AG08395 (cell line): Measurements from ENCODE around the gene GALNT12.
A peak's percentile ranks its signal among the peaks of the same experiment; 100 is the strongest.

Experiments
- DNase-seq: peaks from one replicate; pipeline ENCODE4 v3.0.0; 2012; ENCODE audit warnings: mixed read lengths, low spot score

The GALNT12 gene

DNA sequence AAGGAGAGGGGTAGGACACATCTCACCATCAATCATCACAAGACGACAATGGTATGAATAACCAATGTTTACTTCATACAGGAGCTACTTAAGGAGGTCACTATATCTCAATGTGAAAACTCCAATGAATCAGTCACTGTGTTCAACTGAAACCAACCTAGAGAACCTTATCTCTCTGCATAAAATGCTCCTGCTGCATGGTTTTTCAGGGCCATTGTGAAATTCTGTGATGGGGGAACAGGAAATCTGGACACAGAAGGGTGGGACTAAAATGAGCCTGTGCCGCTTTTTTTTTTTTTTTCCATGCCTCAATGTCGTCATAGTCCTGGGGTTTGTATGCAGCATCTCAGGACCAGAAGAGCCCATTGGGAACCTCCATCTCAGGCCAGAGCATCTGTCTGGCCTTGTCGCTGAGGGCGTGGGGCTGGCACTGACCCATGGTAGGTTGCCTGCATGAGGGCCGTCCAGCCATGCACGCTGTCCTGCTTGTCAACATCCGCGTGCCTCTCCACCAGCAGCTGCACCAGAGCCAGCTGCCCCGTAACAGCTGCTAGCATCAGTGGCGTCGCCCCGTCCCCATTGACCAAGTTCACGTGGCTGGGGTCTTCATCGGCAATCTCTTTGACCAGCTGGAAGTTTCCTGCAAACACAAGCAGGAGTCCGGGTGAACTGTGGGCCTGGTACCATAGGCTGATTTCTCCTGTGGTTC, 23.8 kb upstream of the GALNT12 start:
- no peak for DNase-seq

DNA sequence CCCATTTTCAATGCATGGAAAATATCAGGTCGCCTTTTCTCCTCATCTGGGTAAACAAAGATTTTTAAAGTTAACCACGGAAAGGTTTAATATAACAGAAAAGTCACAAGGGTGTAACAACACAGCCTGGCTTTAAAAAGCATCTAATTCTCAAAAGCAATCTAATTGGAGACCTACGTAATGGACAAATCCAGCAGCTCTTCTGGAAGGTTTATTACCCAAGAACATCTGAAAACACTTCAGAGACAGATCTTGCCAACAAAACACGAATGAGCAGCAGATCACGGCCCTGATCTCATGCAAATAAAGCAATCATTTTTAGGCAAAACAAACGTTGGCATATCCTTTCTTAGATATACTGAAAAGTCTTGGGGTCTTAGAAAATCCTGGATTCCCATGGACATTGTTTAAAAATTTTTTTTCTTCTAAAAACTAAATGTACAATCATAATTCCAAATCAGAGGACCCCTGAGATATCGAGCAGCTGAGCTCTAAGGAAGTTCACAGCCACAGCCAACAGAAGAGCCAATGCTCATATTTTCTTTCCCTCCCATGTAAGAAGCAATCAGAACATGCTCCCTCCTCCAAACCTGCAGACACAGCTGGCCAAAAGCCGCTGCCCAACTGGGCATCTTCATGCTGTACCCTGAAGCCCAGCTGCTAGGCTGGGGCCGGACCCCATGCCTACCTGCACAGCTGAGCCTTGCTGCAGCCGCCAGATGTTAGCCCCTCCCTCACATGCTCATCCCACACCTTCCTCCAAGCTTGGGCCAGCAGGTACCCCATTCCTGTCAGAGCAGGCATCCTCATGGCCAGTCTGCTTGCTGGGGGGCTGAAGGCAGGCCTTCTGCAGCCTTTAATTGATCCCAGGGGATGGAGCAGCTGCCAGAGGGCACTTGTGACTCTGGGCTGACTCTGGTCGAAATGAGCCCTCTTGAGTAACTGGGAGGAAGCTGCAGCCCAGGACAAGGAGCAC, 22.4 kb upstream of the GALNT12 start:
- DNase-seq, result no peak

DNA sequence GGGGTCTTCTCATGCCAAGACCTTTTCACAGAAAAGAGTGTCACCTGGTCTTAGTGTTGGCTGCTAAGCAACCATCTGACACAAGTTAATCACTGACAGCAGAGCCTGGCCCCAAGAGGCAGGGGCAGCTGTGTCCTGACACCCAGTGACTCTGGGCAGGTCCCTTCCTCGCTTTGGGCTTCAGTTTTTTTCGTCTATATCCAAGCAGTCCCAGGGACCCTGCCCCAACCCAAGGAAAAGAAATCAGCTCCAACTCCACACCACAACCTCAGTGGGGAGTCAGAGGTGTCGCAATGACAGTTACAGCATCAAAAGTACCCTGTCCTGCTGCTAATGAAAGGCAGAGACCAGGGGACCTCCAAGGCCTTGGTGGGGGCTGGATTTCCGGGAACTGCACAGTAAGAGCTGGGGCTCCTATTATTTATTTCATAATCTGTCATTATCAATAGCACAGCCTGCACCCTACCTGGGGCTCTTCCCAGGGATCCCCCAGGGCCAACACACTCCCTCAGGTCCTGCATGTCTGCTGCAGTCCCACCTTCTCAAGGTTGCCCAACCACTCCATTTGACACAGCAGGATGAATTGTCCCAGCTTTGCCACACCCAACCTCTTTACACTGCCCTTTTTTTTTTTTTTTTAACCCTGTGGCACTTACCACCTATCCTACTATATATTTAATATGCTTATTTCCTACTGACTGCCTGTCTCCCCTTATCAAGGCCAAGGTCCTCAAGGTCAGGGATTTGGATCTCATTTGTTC, 20.5 kb upstream of the GALNT12 start:
- DNase-seq, result no peak

DNA sequence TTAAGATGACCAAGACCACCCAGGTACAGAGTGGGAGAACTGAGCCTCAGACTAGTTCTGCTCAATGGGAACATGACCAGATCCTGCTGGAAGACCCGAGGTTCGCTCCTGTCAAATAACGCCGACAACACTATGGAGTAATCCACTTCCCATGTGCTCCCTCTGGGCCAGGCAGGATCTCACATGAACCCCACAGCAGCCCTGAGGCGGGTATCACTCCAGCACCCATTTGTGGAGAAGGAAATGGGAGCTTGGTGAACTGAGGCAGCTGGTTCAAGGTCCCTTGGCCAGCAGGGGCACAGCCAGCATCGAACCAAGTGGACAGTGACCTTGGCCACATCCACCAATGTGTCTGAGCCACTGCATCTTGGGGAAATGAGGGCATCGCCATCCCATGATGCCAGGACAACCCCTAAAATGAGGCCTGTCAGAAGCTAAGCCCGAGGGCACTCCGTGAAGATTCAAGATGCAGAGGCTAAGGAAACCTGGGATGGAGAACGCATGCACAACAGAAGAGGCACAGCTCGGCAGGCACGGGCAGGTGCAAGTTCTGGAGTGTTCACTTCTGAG, 19.6 kb upstream of the GALNT12 start:
- no peak for DNase-seq

DNA sequence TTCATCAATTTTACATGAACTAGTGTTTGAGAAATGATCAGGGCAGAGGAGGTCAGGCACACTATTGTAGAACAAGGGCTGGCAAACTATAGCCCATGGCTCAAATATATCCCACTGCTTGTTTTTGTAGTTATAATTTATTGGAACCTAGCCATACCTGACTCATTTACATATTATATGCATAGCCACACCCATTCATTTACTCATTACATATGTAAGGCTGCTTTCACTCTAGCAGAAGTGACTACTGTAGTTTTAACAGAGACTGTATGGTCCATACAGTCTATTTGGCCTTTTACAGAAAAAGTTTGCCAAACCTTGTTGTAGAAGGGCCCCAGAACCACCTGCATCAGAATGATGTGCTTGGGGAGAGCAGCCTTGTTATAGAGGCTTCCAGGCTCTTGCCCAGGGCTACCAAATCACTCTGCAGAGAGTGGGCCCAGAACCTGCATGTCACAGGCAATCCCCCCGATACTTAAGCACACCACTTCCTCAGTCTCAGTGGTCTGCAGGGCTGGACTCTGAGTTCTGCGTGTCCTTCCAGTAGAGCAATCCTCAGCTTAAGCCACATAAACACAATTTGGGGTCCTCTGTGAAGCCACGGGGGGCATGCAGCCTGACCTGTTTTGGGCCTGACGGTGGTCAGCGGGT, 17.9 kb upstream of the GALNT12 start:
- DNase-seq, result no peak

DNA sequence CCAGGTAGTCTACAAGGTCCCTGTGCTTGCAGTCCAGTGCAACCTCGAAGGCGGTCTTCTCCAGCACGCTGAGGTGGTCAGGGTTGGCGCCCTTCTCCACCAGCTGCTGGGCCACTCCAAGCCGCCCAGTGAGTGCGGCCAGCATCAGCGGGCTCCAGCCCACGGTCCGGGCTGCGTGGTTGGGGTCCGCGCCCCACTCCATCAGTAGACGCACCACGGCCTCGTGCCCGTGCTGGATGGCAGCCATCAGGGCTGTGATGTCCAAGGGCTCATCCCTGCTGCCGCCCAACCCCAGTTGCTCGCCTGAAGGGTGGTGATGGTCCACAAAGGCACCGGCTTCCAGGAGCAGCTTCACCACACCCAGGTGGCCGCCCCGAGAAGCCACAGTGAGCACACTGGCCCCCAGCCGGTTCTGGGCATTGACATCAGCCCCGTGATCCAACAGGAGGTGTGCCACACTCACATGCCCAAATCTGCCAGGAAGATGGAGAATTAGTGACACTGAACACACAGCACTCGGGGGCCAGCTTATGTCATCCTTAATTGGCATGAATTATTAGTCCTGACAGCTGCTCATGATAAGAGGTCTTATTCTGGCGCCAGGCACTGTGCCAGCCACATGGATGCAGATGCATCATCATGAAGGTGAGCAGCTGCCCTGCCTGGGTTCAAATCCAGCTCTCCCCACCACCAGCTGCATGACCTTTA, 17.2 kb upstream of the GALNT12 start:
- DNase-seq, result no peak

DNA sequence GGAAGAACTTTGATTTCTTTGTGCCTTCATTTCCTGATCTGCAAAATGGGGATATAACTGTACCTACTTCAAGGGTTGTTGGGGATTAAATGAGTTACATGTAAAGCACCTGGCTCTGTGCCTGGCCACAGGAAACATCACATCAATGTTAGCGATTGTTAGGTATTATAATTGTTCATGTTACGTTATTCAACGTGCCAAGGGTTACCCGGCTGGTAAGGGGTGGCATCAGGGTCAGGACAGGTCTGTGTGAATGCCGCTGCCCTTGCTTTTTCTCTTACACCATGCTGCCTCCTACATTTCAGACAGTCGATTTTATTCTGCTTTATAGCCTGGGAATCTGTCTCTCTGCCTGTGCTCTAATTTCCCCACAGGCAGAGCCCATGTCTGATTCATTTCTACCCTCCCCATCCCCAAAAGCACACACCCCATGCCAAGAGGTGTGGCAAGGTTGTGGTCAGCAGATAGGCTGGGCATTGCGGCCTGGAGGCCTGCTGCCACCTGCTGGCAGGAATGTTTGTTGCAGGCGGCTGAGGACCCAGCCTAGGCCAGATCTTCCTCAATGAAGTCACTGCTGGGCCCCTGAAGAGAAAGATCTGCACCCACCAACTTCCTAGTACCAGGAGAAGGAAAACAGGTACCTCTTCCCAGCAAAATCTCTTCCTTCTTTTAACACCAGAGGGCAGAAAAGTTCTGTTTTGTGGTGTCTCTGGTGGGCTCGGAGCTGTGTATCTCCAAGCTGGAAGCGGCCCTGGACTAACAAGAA, 16.4 kb upstream of the GALNT12 start:
- DNase-seq, result peak; percentile 99

DNA sequence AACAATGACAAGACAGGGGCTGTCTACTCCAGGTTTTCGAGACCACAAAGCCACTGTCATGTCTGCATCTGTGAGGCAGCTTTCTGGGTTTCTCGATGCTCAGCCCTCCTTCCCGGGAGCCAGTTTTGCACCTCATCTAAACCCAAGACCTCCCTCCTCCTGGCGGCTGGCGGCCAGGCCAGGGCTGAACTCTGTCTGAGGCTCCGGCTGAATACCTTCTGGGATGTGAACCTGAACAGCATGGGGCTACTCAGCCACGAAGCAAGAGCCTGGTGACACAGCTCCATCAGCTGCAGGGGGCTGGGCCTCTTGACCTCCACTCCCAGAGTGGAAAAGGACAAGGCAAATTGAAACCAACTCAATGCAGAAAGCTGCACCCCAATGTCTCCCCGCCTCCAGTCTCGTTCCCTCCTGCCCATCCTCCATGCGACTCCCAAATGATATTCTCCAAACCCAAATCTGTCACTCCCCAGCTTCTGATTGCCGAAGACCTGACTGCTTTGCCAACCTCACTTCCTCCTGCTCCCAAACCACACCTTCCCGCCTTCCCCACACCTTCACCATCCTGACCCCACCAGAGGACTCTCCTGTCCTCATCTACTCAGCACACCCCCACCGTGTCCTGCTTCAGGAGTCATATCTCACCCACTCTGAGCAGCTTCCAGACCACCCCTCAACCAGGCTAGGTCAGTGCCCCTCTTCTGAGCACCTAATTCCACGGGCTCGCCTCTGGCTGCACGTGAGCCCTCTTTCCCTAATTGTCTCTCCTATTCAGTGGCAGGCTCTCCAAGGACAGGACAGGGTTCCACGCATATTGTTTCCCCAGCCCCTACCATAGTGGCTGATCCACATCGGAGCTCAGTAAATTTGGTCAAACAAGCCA, 15.6 kb upstream of the GALNT12 start:
- DNase-seq, result no peak

DNA sequence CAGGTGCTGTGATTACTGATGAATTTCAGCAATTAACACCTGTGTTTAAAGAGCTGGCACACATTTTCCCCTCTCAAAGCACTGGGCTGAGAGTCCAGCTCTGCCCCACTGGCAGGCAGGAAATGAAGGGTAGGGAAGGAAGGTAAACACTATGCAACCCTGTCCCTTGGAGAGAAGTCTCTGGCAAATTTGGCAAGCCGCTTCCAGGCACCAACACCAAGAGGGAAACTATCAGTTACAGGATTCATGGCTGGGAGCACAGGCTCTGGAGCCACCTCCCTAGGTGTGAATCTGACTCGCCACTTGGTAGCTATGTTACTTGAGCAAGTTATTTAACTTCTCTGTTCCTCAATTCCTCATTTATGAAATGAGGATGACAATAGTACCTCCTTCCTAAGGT, 14.4 kb upstream of the GALNT12 start:
- no peak for DNase-seq

DNA sequence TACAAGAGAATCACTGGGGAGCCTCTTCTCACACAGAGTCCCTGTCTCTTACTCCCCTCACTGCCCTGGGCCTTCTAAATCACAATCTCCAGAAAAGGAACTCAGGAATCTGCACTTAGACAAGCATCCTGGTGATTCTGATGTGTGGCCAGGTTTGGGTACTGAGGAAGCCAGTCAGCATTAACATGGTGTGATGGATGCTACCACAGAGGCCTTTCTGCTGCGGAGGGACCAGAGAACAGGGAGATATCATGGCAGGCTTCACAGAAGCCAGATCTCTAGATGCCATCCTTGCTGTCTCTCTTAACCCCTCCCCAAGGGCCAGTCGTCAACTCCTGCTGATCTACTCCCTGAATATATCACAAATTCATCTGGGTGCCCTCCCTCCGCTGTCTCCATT, 12.7 kb upstream of the GALNT12 start:
- DNase-seq, result no peak

DNA sequence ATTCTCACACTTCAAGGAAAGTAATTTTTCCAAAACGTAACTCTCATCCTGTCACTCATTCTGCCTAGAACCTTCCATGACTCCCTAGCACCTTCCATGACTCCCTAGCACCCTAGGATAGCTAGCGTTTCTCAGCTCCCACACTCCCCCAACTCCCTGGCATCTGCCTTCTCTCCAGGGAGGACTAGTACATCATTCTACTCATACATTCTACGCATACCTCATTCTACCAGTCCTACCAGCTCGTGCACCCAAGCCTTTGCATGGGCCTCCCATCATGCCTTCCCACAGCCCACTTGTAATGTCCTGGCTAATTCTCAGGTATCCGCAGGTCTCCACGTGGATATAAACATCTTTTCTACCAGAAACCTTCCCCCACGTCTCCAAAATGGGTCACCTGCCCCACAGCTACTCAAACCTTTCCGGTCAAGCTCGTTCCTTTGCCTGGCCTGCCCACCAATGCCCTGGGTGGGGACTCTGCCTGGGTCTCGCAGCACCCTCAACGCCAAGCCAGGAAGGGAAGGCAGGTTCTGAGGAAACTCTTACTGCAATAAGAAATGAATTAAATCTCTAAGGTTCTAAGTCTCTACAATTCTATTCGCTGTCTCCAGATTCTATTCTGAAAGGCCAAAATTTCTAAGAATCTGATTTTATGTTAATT, 12.0 kb upstream of the GALNT12 start:
- no peak for DNase-seq

DNA sequence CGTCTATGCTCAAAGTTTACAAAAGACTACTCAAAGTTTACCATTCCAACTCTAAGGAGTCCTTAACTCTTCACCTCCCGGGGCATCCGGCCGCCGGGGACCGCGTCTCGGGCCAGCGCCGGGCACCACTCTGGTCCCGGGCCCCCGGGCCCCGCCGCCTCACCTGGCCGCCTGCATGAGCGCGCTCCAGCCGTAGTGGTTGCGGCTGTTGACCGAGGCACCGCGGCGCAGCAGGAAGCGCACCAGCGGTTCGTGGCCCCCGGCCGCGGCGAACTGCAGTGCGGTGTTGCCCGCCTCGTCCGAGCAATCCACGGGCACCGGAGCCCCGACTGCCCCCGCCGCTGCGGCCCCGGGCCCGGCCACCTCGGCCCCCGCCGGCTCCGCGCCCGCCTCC, 11.5 kb upstream of the GALNT12 start:
- peak; percentile 24 for DNase-seq

DNA sequence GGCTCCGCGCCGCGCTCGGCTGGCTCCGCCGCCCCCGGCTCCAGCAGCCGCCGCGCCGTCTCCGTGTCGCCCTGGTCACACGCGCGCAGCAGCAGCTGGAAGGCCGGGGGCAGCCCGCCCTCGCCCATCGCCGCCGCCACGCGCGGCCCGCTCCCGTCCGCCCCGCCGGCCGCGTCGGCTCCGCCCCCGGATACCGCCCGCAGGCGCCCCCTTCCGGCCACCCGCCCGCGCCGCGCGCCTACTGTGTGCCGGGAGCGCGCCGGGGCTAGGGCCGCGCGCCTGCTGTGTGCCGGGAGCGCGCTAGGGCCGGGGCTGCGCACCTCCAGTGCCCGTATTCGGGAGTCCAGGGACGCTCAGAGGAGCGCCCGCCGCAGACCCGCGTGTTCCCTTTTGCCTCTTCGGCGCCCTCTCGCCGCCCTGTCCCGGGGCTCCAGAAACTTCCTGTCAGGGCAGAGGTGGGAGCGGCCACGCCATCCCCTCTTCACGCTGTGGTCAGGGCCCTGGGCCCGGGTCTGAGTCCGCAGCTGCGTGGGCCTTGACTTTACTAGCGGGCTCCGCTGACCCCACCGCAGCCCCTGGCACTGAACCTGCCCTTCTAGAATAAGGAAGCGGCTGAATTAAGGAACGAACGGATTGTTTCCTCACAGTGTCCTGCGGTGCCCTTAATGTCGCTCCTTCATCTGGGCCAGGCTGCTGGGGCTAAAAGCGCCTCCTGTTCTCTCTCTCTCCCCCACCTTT, 10.9 kb upstream of the GALNT12 start, which contains the start of gene ANKS6:
Gene ANKS6, minus strand, starts transcription at position 192 of the 738 bp plus-strand sequence. Its CDS starts 64 bp downstream, at position 128.
- peak; percentile 93 for DNase-seq

DNA sequence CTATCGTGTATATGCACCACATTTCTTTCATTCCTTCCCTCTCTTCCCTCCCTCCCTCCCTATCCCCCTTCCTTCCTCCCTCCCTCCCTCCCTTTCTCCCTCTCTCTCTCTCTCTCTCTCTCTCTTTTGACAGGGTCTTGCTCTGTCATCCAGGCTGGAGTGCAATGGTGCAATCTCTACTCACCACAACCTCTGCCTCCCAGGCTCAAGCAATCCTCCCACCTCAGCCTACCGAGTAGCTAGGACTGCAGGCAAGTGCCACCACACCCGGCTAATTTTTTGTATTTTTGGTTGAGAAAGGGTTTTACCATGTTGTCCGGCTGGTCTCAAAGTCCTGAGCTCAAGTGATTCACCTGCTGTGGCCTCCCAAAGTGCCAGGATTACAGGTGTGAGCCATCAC, 10.0 kb upstream of the GALNT12 start:
- no peak for DNase-seq

DNA sequence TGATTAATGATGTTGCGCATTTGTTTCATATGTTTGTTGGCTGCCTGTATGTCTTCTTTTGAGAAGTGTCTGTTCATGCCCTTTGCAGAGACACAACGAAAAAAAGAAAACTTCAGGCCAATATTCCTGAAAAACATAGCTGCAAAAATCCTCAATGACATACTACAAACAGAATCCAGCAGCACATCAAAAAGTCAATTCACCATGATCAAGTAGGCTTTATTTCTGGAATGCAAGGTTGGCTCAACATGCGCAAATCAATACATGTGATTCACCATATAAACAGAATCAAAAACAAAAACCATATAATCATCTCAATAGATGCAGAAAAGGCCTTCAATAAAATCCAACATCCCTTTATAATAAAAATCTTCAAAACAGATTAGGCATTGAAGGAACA, 9.2 kb upstream of the GALNT12 start:
- no peak for DNase-seq

DNA sequence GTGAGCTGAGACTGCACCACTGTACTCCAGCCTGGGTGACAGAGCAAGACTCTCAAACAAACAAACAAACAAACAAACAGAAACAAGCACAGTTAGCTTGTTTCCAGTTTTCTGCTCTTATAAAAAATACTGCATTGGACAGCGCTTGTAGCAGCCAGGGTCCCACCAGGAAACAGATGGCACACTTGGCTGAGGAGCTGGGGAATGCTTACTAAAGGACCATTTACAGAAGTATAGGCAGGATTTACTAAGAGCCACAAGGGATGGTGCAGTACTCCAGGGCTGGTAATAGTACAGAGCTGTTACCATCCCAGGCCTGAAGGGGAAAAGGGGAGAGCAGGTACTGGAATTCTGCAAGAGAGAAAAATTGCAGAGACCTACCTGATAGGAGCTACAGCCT, 5.9 kb upstream of the GALNT12 start:
- no peak for DNase-seq

DNA sequence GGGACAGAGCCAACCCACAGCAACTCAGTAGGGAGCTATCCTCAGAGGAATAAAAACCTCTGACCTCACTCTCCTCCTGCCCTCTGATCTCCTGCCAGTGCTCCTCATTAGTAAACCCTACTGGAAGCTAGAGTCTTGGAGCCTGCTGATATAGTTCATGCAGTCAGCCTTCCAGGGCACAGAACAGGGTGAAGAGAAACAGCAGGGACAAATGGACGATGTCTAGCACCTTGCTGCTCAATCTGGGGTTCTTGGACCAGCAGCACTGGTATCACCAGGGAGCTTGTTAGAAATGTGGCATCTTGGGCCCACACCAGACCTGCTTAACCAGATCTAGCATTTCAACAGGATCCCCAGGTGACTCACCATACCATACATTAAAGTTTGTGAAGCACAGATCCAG, 5.5 kb upstream of the GALNT12 start:
- peak; percentile 39 for DNase-seq

DNA sequence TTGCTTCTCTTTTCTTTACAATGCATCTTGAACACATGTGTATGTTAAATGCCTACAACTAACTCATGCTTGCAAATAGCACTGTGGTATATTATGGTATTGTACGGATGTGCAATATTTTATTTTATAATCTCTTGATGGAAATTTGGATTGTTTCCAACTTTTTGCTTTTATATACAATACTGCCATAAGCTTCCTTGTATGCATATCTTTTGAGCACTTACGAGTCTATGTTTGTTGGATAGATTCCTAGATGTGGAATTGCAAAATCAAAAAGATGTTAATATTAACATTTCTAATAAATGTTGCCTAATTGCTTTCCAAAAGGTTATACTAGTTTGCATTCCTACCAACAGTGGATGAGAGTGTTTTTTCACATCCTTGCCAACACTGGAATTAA, 3.4 kb upstream of the GALNT12 start:
- DNase-seq, result no peak
